ENCODE measurements around the gene ZNF548. TPM values are rescaled to one million over a fixed set of nuclear protein-coding genes. Genes with fewer than 3 reads are reported as not detected.
A peak's percentile ranks its signal among the peaks of the same experiment; 100 is the strongest.

The ZNF548 gene
- total and polyA plus RNA-seq, 9 donors: 13.4 to 28.2 (median 23.7) TPM

GRCh38 chr19:57421037-57421436 is 31.4 kb downstream of the ZNF548 start:
- H3K4me1 ChIP-seq (ENCODE audit: insufficient read depth): no peaks in the 10 kb centered on the region
- no peak for DNase-seq
- no peak overlapping the region for H3K4me3 ChIP-seq
- H3K27ac ChIP-seq: no peak overlapping the region
- intact Hi-C loops (cut with DNase I): no loop called here
- H3K36me3 ChIP-seq: no peaks in the 10 kb centered on the region
- TF ChIP-seq CTCF (IDR thresholded peaks at IDR 0.05) (no peak), EP300 (IDR thresholded peaks at IDR 0.05) (no peak), POLR2A (IDR thresholded peaks at IDR 0.05) (no peak)
- peaks cover 15 to 56% of the 10 kb centered on the region in 2 donors for H3K9me3 ChIP-seq
- WGBS, 3 donors: 96 to 98% (median 97%) methylated on average over 3 of the region's 3 CpGs
- no peaks in the 10 kb centered on the region for H3K27me3 ChIP-seq

GRCh38 chr19:57434386-57435061 is 44.9 kb downstream of the ZNF548 start:
- H3K4me3 ChIP-seq: peak overlapping the region; percentile 84
- no peaks in the 10 kb centered on the region for H3K36me3 ChIP-seq
- no peaks in the 10 kb centered on the region for H3K27me3 ChIP-seq
- intact Hi-C loops (cut with DNase I): no loop called here
- WGBS, 3 donors: 21 to 26% (median 26%) methylated on average over 15 of the region's 15 CpGs
- no peak for DNase-seq
- H3K27ac ChIP-seq: no peak overlapping the region
- peaks cover 0 to 12% of the 10 kb centered on the region in 2 donors for H3K9me3 ChIP-seq
- peaks cover 9% of the 10 kb centered on the region for H3K4me1 ChIP-seq (ENCODE audit: insufficient read depth)
- no peak for TF ChIP-seq EP300 (IDR thresholded peaks at IDR 0.05)
- TF ChIP-seq POLR2A (IDR thresholded peaks at IDR 0.05): no peak
- TF ChIP-seq CTCF (IDR thresholded peaks at IDR 0.05): no peak

- intact Hi-C loops (cut with DNase I): no loop called here
- peaks cover 9% of the 10 kb centered on the region for H3K4me1 ChIP-seq (ENCODE audit: insufficient read depth)
- H3K36me3 ChIP-seq: no peaks in the 10 kb centered on the region
- DNase-seq: peak; percentile 95 to 99 (median 96)
- H3K9me3 ChIP-seq: peaks cover under 1 to 16% of the 10 kb centered on the region in 2 donors
- WGBS, 3 donors: 0 to 1% (median 1%) methylated on average over 59 to 61 of the region's 61 CpGs
- TF ChIP-seq CTCF (IDR thresholded peaks at IDR 0.05) (no peak), POLR2A (IDR thresholded peaks at IDR 0.05) (no peak), EP300 (IDR thresholded peaks at IDR 0.05) (no peak)
- peak within 1 kb of the TSS; percentile 84 for H3K4me3 ChIP-seq
- no peaks in the 10 kb centered on the region for H3K27me3 ChIP-seq
- no peak within 1 kb of the TSS for H3K27ac ChIP-seq
Measured at GRCh38 chr19:57435062-57435978, 45.7 kb downstream of the ZNF548 start, which contains the start of gene ZNF749. Gene ZNF749 (plus strand): TSS chr19:57435325. CDS start chr19:57435579, 254 bp downstream.

- Histone ChIP-seq H3K4me1 (ENCODE audit: insufficient read depth) (peaks cover 9% of the 10 kb centered on the region), H3K9me3 (peaks cover 3 to 16% of the 10 kb centered on the region in 2 donors), H3K27me3 (no peaks in the 10 kb centered on the region), H3K4me3 (peak overlapping the region; percentile 84), H3K36me3 (no peaks in the 10 kb centered on the region), H3K27ac (no peak overlapping the region)
- TF ChIP-seq EP300 (IDR thresholded peaks at IDR 0.05) (no peak), POLR2A (IDR thresholded peaks at IDR 0.05) (no peak), CTCF (IDR thresholded peaks at IDR 0.05) (no peak)
- intact Hi-C loops (cut with DNase I): no loop called here
- DNase-seq: no peak
- 48 to 86% (median 72%) methylated on average over 1 of the region's 1 CpG for WGBS, 3 donors
Measured at GRCh38 chr19:57436417-57436816, 46.8 kb downstream of the ZNF548 start.
